Measurements from ENCODE around the gene GJC2. TPM values are rescaled to one million over a fixed set of nuclear protein-coding genes. Genes with fewer than 3 reads are reported as not detected.

The GJC2 gene
- total and polyA plus RNA-seq, 2 donors from 2014 or later, result 0.73 to 6.0 TPM

GRCh38 chr1:228107636-228108035 is 42.1 kb upstream of the GJC2 start:
- H3K9ac ChIP-seq (ENCODE audit: low read length in 3 of 3), result no peak overlapping the region
- no peak overlapping the region for H3K27ac ChIP-seq (ENCODE audit: low read depth in 2 of 2, low read length in 2 of 2)
- no peak for TF ChIP-seq CTCF (IDR thresholded peaks at IDR 0.05; ENCODE audit: borderline replicate concordance, extremely low read depth, insufficient read depth)
- intact Hi-C loops (cut with DNase I), result no loop called here
- H3K9me3 ChIP-seq (ENCODE audit: control insufficient read depth in 2 of 3, insufficient read depth in 1 of 3, low read length in 3 of 3), result no peaks in the 10 kb centered on the region
- peaks cover 0 to 11% (median 6%) of the 10 kb centered on the region in 3 donors for H3K36me3 ChIP-seq (ENCODE audit: control insufficient read depth in 2 of 3, insufficient read depth in 3 of 3, low read length in 3 of 3)
- H3K4me1 ChIP-seq (ENCODE audit: control insufficient read depth in 2 of 3, insufficient read depth in 2 of 3, low read depth in 1 of 3, low read length in 3 of 3), result peaks cover 0 to 22% (median 4%) of the 10 kb centered on the region in 3 donors
- H3K4me3 ChIP-seq (ENCODE audit: low read length in 3 of 3), result no peak overlapping the region
- no peaks in the 10 kb centered on the region for H3K27me3 ChIP-seq (ENCODE audit: control insufficient read depth, insufficient read depth, low read length)
- no peak for FAIRE-seq
- DNase-seq, result peak in 2 of 5 donors; percentile 42 to 79

- H3K9ac ChIP-seq (ENCODE audit: low read length in 3 of 3), result peak overlapping the region; percentile 82 to 99 (median 98)
Measured at GRCh38 chr1:228108055-228108690, 41.6 kb upstream of the GJC2 start.

GRCh38 chr1:228108742-228109072 is 41.0 kb upstream of the GJC2 start:
- H3K27ac ChIP-seq (ENCODE audit: low read depth in 2 of 2, low read length in 2 of 2), result peak overlapping the region; percentile 84 to 97
- peaks cover 0 to 11% (median 6%) of the 10 kb centered on the region in 3 donors for H3K36me3 ChIP-seq (ENCODE audit: control insufficient read depth in 2 of 3, insufficient read depth in 3 of 3, low read length in 3 of 3)
- peak overlapping the region; percentile 84 to 96 (median 94) for H3K4me3 ChIP-seq (ENCODE audit: low read length in 3 of 3)
- no peaks in the 10 kb centered on the region for H3K27me3 ChIP-seq (ENCODE audit: control insufficient read depth, insufficient read depth, low read length)
- H3K9ac ChIP-seq (ENCODE audit: low read length in 3 of 3), result peak overlapping the region; percentile 82 to 99 (median 98)
- no peak for FAIRE-seq
- H3K4me1 ChIP-seq (ENCODE audit: control insufficient read depth in 2 of 3, insufficient read depth in 2 of 3, low read depth in 1 of 3, low read length in 3 of 3), result peaks cover 0 to 20% (median 4%) of the 10 kb centered on the region in 3 donors
- intact Hi-C loops (cut with DNase I), result no loop called here
- no peak for TF ChIP-seq CTCF (IDR thresholded peaks at IDR 0.05; ENCODE audit: borderline replicate concordance, extremely low read depth, insufficient read depth)
- DNase-seq, result no peak
- no peaks in the 10 kb centered on the region for H3K9me3 ChIP-seq (ENCODE audit: control insufficient read depth in 2 of 3, insufficient read depth in 1 of 3, low read length in 3 of 3)

More at GRCh38 chr1:228108055-228108690, 41.6 kb upstream of the GJC2 start:
- Histone ChIP-seq H3K36me3 (ENCODE audit: control insufficient read depth in 2 of 3, insufficient read depth in 3 of 3, low read length in 3 of 3) (peaks cover 0 to 11% (median 6%) of the 10 kb centered on the region in 3 donors), H3K4me1 (ENCODE audit: control insufficient read depth in 2 of 3, insufficient read depth in 2 of 3, low read depth in 1 of 3, low read length in 3 of 3) (peaks cover 0 to 22% (median 4%) of the 10 kb centered on the region in 3 donors), H3K9me3 (ENCODE audit: control insufficient read depth in 2 of 3, insufficient read depth in 1 of 3, low read length in 3 of 3) (no peaks in the 10 kb centered on the region), H3K4me3 (ENCODE audit: low read length in 3 of 3) (peak overlapping the region; percentile 84 to 96 (median 94)), H3K27ac (ENCODE audit: low read depth in 2 of 2, low read length in 2 of 2) (no peak overlapping the region), H3K27me3 (ENCODE audit: control insufficient read depth, insufficient read depth, low read length) (no peaks in the 10 kb centered on the region)
- FAIRE-seq (no peak), DNase-seq (peak in 2 of 5 donors; percentile 44 to 66)
- intact Hi-C loops (cut with DNase I), result no loop called here
- no peak for TF ChIP-seq CTCF (IDR thresholded peaks at IDR 0.05; ENCODE audit: borderline replicate concordance, extremely low read depth, insufficient read depth)
